ENCODE data around the gene CAMTA1.

- no peak for TF ChIP-seq CTCF (IDR thresholded peaks at IDR 0.05)
- no peak for TF ChIP-seq POLR2A (IDR thresholded peaks at IDR 0.05)
- TF ChIP-seq POLR2AphosphoS5 (IDR thresholded peaks at IDR 0.05): no peak
Observed at GRCh38 chr1:7248549-7249199, 463.4 kb downstream of the CAMTA1 start.

All from prostate gland (tissue), 2 donors.